ENCODE data around the gene METTL9. TPM values are rescaled to one million over a fixed set of nuclear protein-coding genes. Genes with fewer than 3 reads are reported as not detected.

METTL9 gene
- total and polyA plus RNA-seq, 2 of the 13 experiments (the other 11 are each of a cell fraction or from before 2014, with no cell fraction given): 123 to 204 TPM

DNA sequence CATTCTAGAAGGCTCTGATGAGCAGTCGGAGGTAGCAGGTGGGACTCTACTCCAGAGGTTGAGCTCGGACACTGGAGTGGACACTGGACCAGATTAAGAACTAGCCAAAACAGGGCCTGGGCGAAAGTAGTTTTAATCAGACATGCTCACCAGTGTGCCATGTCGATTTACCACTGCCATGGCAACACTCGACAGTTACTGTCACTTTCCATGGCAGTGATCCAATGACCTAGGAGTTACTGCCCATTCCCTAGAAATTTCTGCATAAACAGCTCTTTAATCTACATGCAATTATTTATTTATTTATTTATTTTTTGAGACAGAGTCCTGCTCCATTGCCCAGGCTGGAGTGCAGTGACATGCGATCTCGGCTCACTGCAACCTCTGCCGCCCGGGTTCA is 7.2 kb upstream of the METTL9 start:
- Histone ChIP-seq H4K20me1 (ENCODE audit: insufficient read depth, low read length) (no peaks in the 10 kb centered on the region), H3K4me2 (ENCODE audit: low read depth, low read length) (no peak overlapping the region), H3K9ac (ENCODE audit: insufficient read depth, low read depth, low read length) (no peak overlapping the region), H3K36me3 (replicated peaks in 1 of 2; ENCODE audit: control insufficient read depth in 1 of 2, insufficient read depth in 2 of 2, low read length in 2 of 2) (no peaks in the 10 kb centered on the region), H3K27ac (ENCODE audit: extremely low read length, insufficient read depth, low read length) (no peak overlapping the region), H3K27me3 (ENCODE audit: control insufficient read depth in 1 of 2, insufficient read depth in 2 of 2, low read length in 2 of 2) (peaks cover 0 to 20% of the 10 kb centered on the region in 2 experiments; a peak in 2 of 5 replicates), H3K4me3 (replicated peaks in 1 of 3; ENCODE audit: insufficient read depth in 1 of 3, low read depth in 2 of 3, low read length in 3 of 3) (no peak overlapping the region), H2AFZ (ENCODE audit: low read length) (no peak overlapping the region), H3K4me1 (ENCODE audit: insufficient read depth, low read length) (peaks cover 9% of the 10 kb centered on the region), H3K9me3 (ENCODE audit: low read length) (no peaks in the 10 kb centered on the region), H3K79me2 (ENCODE audit: insufficient read depth, low read length) (no peaks in the 10 kb centered on the region)
- TF ChIP-seq JUNB (CRISPR knock-in tag; IDR thresholded peaks at IDR 0.05; ENCODE audit: borderline replicate concordance) (no peak), MAX (IDR thresholded peaks at IDR 0.05) (no peak), NCOA2 (CRISPR knock-in tag; IDR thresholded peaks at IDR 0.05) (no peak), ZNF761 (CRISPR knock-in tag; conservative IDR thresholded peaks at IDR 0.05) (no peak), PCBP1 (IDR thresholded peaks at IDR 0.05; ENCODE audit: borderline replicate concordance, low read depth, low read length) (no peak), FOXP4 (CRISPR knock-in tag; IDR thresholded peaks at IDR 0.05) (no peak), ARHGAP35 (CRISPR knock-in tag; IDR thresholded peaks at IDR 0.05; ENCODE audit: borderline replicate concordance) (no peak), ZNF253 (CRISPR knock-in tag; IDR thresholded peaks at IDR 0.05; ENCODE audit: borderline replicate concordance) (no peak), ZNF557 (CRISPR knock-in tag; IDR thresholded peaks at IDR 0.05) (no peak), ZSCAN12 (CRISPR knock-in tag; IDR thresholded peaks at IDR 0.05) (no peak), SOX6 (IDR thresholded peaks at IDR 0.05) (no peak), SOX6 (CRISPR knock-in tag; IDR thresholded peaks at IDR 0.05) (no peak), SOX5 (CRISPR knock-in tag; IDR thresholded peaks at IDR 0.05; ENCODE audit: borderline replicate concordance) (no peak)
- TF ChIP-seq, protein P1, sequence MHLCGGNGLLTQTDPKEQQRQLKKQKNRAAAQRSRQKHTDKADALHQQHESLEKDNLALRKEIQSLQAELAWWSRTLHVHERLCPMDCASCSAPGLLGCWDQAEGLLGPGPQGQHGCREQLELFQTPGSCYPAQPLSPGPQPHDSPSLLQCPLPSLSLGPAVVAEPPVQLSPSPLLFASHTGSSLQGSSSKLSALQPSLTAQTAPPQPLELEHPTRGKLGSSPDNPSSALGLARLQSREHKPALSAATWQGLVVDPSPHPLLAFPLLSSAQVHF (CRISPR knock-in tag; IDR thresholded peaks at IDR 0.05): no peak
- TF ChIP-seq, protein P2, sequence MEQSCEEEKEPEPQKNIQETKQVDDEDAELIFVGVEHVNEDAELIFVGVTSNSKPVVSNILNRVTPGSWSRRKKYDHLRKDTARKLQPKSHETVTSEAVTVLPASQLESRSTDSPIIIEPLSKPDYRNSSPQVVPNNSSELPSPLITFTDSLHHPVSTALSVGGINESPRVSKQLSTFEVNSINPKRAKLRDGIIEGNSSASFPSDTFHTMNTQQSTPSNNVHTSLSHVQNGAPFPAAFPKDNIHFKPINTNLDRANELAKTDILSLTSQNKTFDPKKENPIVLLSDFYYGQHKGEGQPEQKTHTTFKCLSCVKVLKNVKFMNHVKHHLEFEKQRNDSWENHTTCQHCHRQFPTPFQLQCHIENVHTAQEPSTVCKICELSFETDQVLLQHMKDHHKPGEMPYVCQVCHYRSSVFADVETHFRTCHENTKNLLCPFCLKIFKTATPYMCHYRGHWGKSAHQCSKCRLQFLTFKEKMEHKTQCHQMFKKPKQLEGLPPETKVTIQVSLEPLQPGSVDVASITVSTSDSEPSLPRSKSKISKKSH (CRISPR knock-in tag; IDR thresholded peaks at IDR 0.05; ENCODE audit: borderline replicate concordance): no peak
- TF ChIP-seq, protein P3, sequence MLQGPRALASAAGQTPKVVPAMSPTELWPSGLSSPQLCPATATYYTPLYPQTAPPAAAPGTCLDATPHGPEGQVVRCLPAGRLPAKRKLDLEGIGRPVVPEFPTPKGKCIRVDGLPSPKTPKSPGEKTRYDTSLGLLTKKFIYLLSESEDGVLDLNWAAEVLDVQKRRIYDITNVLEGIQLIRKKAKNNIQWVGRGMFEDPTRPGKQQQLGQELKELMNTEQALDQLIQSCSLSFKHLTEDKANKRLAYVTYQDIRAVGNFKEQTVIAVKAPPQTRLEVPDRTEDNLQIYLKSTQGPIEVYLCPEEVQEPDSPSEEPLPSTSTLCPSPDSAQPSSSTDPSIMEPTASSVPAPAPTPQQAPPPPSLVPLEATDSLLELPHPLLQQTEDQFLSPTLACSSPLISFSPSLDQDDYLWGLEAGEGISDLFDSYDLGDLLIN (CRISPR knock-in tag; IDR thresholded peaks at IDR 0.05; ENCODE audit: borderline replicate concordance): no peak
- ChIA-PET POLR2A (no interaction called here), CTCF (ENCODE audit: low intra/inter-chr PET ratio, low total read pairs) (no interaction called here)
- intact Hi-C loops (cut with micrococcal nuclease; ENCODE audit: unreplicated experiment): no loop called here
- in situ Hi-C loops (cut with HindIII; ENCODE audit: extremely low pct_ligation_motif_present, low pct_unique_long_range_greater_than_20kb): no loop called here
- 64% methylated on average over 9 of the region's 9 CpGs for WGBS (ENCODE audit: low lambda C conversion rate)
- FAIRE-seq (no peak), ATAC-seq (no peak), DNase-seq (ENCODE audit: low spot score) (no peak)
- BruUV-seq (replicated peaks): no TSS peak

Measured in HepG2 (cell line).